ENCODE results near the gene IGFBP7.

IGFBP7 gene

GRCh38 chr4:57148177-57148576 lies 38.0 kb upstream of the IGFBP7 start:
- DNase-seq (ENCODE audit: low spot score), result no peak
- in situ Hi-C loops (cut with MboI; ENCODE audit: low pct_unique_long_range_greater_than_20kb, low sequenced_read_pairs, unreplicated experiment), result no loop called here
- no peak for TF ChIP-seq CTCF (IDR thresholded peaks at IDR 0.05; ENCODE audit: extremely low read depth, insufficient read depth, missing control alignments)

- no peak for DNase-seq (ENCODE audit: low spot score)
- no peak for TF ChIP-seq CTCF (IDR thresholded peaks at IDR 0.05; ENCODE audit: extremely low read depth, insufficient read depth, missing control alignments)
- in situ Hi-C loops (cut with MboI; ENCODE audit: low pct_unique_long_range_greater_than_20kb, low sequenced_read_pairs, unreplicated experiment), result no loop called here
Measured at GRCh38 chr4:57147335-57148060, 37.3 kb upstream of the IGFBP7 start.

- TF ChIP-seq CTCF (IDR thresholded peaks at IDR 0.05; ENCODE audit: extremely low read depth, insufficient read depth, missing control alignments), result no peak
- DNase-seq (ENCODE audit: low spot score), result no peak
- in situ Hi-C loops (cut with MboI; ENCODE audit: low pct_unique_long_range_greater_than_20kb, low sequenced_read_pairs, unreplicated experiment), result no loop called here
Measured at GRCh38 chr4:57146444-57146843, 36.3 kb upstream of the IGFBP7 start.

- in situ Hi-C loops (cut with MboI; ENCODE audit: low pct_unique_long_range_greater_than_20kb, low sequenced_read_pairs, unreplicated experiment), result no loop called here
- TF ChIP-seq CTCF (IDR thresholded peaks at IDR 0.05; ENCODE audit: extremely low read depth, insufficient read depth, missing control alignments), result no peak
- DNase-seq (ENCODE audit: low spot score), result no peak
Measured at GRCh38 chr4:57144466-57144865, 34.3 kb upstream of the IGFBP7 start.

GRCh38 chr4:57139783-57140182 lies 29.6 kb upstream of the IGFBP7 start:
- in situ Hi-C loops (cut with MboI; ENCODE audit: low pct_unique_long_range_greater_than_20kb, low sequenced_read_pairs, unreplicated experiment), result no loop called here
- no peak for DNase-seq (ENCODE audit: low spot score)
- no peak for TF ChIP-seq CTCF (IDR thresholded peaks at IDR 0.05; ENCODE audit: extremely low read depth, insufficient read depth, missing control alignments)

- no peak for DNase-seq (ENCODE audit: low spot score)
- in situ Hi-C loops (cut with MboI; ENCODE audit: low pct_unique_long_range_greater_than_20kb, low sequenced_read_pairs, unreplicated experiment), result no loop called here
- TF ChIP-seq CTCF (IDR thresholded peaks at IDR 0.05; ENCODE audit: extremely low read depth, insufficient read depth, missing control alignments), result no peak
Measured at GRCh38 chr4:57137261-57137660, 27.1 kb upstream of the IGFBP7 start.
